ENCODE results near the gene ADAMTSL2.
"Not testable (repeated sequence)": the region's sequence is repeated elsewhere in the genome, so short reads cannot be mapped to it uniquely, and the experiment has no call there.

GRCh38 chr9:133563814-133564213, 29.3 kb downstream of the ADAMTSL2 start:
- TF ChIP-seq CTCF, POLR2A (IDR thresholded peaks at IDR 0.05): not testable (repeated sequence)
